ENCODE results near the gene RAPSN. TPM values are rescaled to one million over a fixed set of nuclear protein-coding genes. Genes with fewer than 3 reads are reported as not detected.
A peak's percentile ranks its signal among the peaks of the same experiment; 100 is the strongest.

Gene RAPSN
- polyA plus RNA-seq, 3 donors, result 1.2 TPM; not detected in 2

DNA sequence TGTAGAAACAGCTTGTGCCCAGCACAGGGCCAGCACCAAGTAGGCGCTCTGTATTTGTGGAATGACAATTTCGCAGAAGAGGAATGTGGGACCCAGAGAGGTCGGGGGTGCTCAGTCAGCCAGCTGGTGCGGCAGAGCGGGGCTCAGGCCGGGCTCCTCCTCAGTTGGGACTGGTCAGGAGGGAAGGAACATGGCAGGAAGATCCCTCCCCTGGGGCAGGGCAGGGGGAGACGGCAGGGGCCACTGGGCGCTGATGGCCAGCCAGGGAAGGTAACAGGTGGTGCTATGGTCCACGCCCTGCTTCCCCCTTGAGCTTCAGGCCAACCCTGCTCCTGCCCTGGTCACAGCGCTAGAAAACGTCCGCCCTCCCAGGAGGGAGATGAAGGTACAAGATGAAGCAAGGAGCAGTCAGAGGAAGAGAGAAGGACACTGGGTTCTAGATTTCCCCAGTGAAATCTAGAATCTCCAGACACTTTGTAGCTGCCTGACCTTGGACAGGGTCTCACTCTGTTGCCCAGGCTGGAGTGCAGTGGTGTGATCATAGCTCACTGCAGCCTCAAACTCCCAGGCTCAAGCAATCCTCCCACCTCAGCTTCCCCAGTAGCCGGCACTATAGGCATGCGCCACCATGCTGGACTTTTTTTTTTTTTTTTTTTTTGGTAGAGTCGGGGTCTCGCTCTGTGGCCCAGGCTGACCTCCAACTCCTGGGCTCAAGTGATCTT, 57.1 kb downstream of the RAPSN start:
- Histone ChIP-seq H3K9me3 (replicated peaks in 1 of 2; ENCODE audit: control insufficient read depth in 1 of 2, insufficient read depth in 1 of 2, low read length in 2 of 2) (no peaks in the 10 kb centered on the region), H3K4me2 (replicated peaks; ENCODE audit: extremely low read depth, low read length, poor library complexity, severe bottlenecking) (peak overlapping the region; percentile 79), H3K27me3 (ENCODE audit: control insufficient read depth in 2 of 2, insufficient read depth in 2 of 2, low read length in 2 of 2) (no peaks in the 10 kb centered on the region), H3K9ac (ENCODE audit: insufficient read depth, low read length, poor library complexity, severe bottlenecking) (peak overlapping the region; percentile 99), H4K20me1 (ENCODE audit: insufficient read depth, low read length) (no peaks in the 10 kb centered on the region), H3K79me2 (ENCODE audit: insufficient read depth, low read length) (peaks cover 86% of the 10 kb centered on the region), H3K36me3 (replicated peaks in 1 of 2; ENCODE audit: control insufficient read depth in 1 of 2, insufficient read depth in 2 of 2, low read length in 2 of 2) (peaks cover 0 to 8% of the 10 kb centered on the region in 2 donors), H3K4me3 (replicated peaks in 1 of 3; ENCODE audit: low read depth in 2 of 3, low read length in 3 of 3) (peak overlapping the region in 1 of 3 experiments; percentile 65), H3K4me1 (ENCODE audit: control insufficient read depth in 1 of 2, insufficient read depth in 2 of 2, low read length in 2 of 2) (peaks cover 94 to 96% of the 10 kb centered on the region in 2 donors), H3K27ac (ENCODE audit: low read depth in 1 of 2, low read length in 2 of 2) (peak overlapping the region; percentile 98 to 100), H2AFZ (ENCODE audit: insufficient read depth, low read depth, low read length, poor library complexity, severe bottlenecking) (no peak overlapping the region)
- TF ChIP-seq, protein P1, sequence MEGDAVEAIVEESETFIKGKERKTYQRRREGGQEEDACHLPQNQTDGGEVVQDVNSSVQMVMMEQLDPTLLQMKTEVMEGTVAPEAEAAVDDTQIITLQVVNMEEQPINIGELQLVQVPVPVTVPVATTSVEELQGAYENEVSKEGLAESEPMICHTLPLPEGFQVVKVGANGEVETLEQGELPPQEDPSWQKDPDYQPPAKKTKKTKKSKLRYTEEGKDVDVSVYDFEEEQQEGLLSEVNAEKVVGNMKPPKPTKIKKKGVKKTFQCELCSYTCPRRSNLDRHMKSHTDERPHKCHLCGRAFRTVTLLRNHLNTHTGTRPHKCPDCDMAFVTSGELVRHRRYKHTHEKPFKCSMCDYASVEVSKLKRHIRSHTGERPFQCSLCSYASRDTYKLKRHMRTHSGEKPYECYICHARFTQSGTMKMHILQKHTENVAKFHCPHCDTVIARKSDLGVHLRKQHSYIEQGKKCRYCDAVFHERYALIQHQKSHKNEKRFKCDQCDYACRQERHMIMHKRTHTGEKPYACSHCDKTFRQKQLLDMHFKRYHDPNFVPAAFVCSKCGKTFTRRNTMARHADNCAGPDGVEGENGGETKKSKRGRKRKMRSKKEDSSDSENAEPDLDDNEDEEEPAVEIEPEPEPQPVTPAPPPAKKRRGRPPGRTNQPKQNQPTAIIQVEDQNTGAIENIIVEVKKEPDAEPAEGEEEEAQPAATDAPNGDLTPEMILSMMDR (IDR thresholded peaks at IDR 0.05), result no peak
- Mint-ChIP-seq H3K4me1 (peaks cover 83% of the 10 kb centered on the region), H3K27me3 (ENCODE audit: low read depth in 3 of 3) (peaks cover 0 to 3% (median 0%) of the 10 kb centered on the region in 3 donors), H3K36me3 (peaks cover 20 to 59% of the 10 kb centered on the region in 2 donors), H3K4me3 (peak overlapping the region; percentile 62 to 64), H3K9me3 (peaks cover 0 to 2% (median 0%) of the 10 kb centered on the region in 7 donors), H3K27ac (peak overlapping the region; percentile 99 to 100 (median 100))
- 66% methylated on average over 13 of the region's 16 CpGs for WGBS (ENCODE audit: insufficient coverage)
- intact Hi-C loops (cut with micrococcal nuclease), result no loop called here
- DNase-seq, result peak in 1 of 3 donors; percentile 24

DNA sequence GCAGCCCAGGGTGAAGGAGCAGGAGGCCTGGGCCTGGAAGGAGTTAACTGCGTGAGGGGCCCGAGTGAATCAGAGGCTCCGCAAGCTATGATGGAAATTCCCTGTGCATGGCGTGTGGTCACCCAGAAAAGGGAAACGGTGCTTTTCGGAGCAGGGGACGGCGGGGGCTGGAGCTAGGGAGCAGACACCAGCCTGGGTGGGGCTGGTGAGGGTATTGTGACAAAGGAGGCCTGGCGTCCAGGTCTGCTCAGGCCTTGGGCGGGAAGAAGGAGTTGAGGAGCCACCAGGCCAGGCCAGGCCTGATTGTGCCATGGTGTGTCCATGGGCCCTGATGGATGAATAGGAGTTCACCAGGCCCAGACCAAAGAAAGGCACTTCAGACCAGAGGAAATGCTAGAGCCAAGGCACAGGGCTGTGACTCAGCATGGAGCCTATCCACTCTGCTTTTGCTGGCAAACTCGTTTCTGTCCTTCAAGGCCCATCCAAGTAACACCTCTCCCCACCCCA, 57.8 kb downstream of the RAPSN start:
- TF ChIP-seq, protein P1 (IDR thresholded peaks at IDR 0.05), result no peak
- Mint-ChIP-seq H3K4me3 (peak overlapping the region; percentile 62 to 64), H3K36me3 (peaks cover 20 to 62% of the 10 kb centered on the region in 2 donors), H3K27me3 (ENCODE audit: low read depth in 3 of 3) (peaks cover 0 to 3% (median 0%) of the 10 kb centered on the region in 3 donors), H3K4me1 (peaks cover 83% of the 10 kb centered on the region), H3K27ac (peak overlapping the region; percentile 99 to 100 (median 100)), H3K9me3 (peaks cover 0 to 2% (median 0%) of the 10 kb centered on the region in 7 donors)
- Histone ChIP-seq H3K79me2 (ENCODE audit: insufficient read depth, low read length) (peaks cover 91% of the 10 kb centered on the region), H4K20me1 (ENCODE audit: insufficient read depth, low read length) (no peaks in the 10 kb centered on the region), H3K4me3 (replicated peaks in 1 of 3; ENCODE audit: low read depth in 2 of 3, low read length in 3 of 3) (peak overlapping the region in 2 of 3 experiments; percentile 4 to 65), H3K4me2 (replicated peaks; ENCODE audit: extremely low read depth, low read length, poor library complexity, severe bottlenecking) (peak overlapping the region; percentile 79), H3K4me1 (ENCODE audit: control insufficient read depth in 1 of 2, insufficient read depth in 2 of 2, low read length in 2 of 2) (peaks cover 97 to 98% of the 10 kb centered on the region in 2 donors), H3K9me3 (replicated peaks in 1 of 2; ENCODE audit: control insufficient read depth in 1 of 2, insufficient read depth in 1 of 2, low read length in 2 of 2) (no peaks in the 10 kb centered on the region), H3K27ac (ENCODE audit: low read depth in 1 of 2, low read length in 2 of 2) (peak overlapping the region; percentile 98 to 100), H2AFZ (ENCODE audit: insufficient read depth, low read depth, low read length, poor library complexity, severe bottlenecking) (no peak overlapping the region), H3K27me3 (ENCODE audit: control insufficient read depth in 2 of 2, insufficient read depth in 2 of 2, low read length in 2 of 2) (no peaks in the 10 kb centered on the region), H3K9ac (ENCODE audit: insufficient read depth, low read length, poor library complexity, severe bottlenecking) (peak overlapping the region; percentile 99), H3K36me3 (replicated peaks in 1 of 2; ENCODE audit: control insufficient read depth in 1 of 2, insufficient read depth in 2 of 2, low read length in 2 of 2) (peaks cover 0 to 8% of the 10 kb centered on the region in 2 donors)
- intact Hi-C loops (cut with micrococcal nuclease), result no loop called here
- WGBS (ENCODE audit: insufficient coverage), result 1% methylated on average over 11 of the region's 11 CpGs
- DNase-seq, result peak; percentile 96 to 98 (median 98)
